GM12865 (cell line): Measurements from ENCODE around the gene TESK1.
"Not testable (repeated sequence)": the region's sequence is repeated elsewhere in the genome, so short reads cannot be mapped to it uniquely, and the experiment has no call there.

Experiments
- DNase-seq: peaks from one replicate; pipeline ENCODE4 v3.0.0; 2010; ENCODE audit warnings: low read depth
- H3K4me3 ChIP-seq: 2 replicates; pipeline ENCODE4 v1.5.1; 2011; ENCODE audit warnings: mild to moderate bottlenecking, low read depth, low read length, control low read depth
- TF ChIP-seq, protein P1 (sequence below): IDR thresholded peaks from 2 replicates; pipeline ENCODE4 v1.5.1; 2011; ENCODE audit warnings: low read length, control low read depth, low read depth, inconsistent platforms; ENCODE audit not compliant: insufficient read depth; ENCODE audit errors: missing control alignments

Gene TESK1

DNA sequence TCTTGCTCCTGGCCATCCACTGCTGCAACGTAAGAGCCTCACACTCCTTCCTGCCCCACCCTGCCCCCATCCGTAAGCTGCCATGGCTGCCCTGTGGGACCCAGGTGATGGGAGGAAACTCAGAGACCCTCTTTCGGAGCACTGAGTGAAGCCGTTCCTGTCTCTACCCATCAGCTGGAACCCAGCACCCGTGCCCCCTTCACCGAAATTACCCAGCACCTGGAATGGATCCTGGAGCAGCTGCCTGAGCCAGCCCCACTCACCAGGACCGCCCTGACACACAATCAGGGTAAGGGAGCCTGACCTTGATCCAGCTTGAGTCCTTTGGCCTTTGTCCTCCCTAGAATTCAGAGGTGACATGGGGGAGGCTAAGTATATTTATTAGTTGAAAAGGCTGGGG is 3.2 kb downstream of the TESK1 start:
- TF ChIP-seq, protein P1, sequence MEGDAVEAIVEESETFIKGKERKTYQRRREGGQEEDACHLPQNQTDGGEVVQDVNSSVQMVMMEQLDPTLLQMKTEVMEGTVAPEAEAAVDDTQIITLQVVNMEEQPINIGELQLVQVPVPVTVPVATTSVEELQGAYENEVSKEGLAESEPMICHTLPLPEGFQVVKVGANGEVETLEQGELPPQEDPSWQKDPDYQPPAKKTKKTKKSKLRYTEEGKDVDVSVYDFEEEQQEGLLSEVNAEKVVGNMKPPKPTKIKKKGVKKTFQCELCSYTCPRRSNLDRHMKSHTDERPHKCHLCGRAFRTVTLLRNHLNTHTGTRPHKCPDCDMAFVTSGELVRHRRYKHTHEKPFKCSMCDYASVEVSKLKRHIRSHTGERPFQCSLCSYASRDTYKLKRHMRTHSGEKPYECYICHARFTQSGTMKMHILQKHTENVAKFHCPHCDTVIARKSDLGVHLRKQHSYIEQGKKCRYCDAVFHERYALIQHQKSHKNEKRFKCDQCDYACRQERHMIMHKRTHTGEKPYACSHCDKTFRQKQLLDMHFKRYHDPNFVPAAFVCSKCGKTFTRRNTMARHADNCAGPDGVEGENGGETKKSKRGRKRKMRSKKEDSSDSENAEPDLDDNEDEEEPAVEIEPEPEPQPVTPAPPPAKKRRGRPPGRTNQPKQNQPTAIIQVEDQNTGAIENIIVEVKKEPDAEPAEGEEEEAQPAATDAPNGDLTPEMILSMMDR: no peak
- no peak for DNase-seq
- H3K4me3 ChIP-seq: no peak overlapping the region

DNA sequence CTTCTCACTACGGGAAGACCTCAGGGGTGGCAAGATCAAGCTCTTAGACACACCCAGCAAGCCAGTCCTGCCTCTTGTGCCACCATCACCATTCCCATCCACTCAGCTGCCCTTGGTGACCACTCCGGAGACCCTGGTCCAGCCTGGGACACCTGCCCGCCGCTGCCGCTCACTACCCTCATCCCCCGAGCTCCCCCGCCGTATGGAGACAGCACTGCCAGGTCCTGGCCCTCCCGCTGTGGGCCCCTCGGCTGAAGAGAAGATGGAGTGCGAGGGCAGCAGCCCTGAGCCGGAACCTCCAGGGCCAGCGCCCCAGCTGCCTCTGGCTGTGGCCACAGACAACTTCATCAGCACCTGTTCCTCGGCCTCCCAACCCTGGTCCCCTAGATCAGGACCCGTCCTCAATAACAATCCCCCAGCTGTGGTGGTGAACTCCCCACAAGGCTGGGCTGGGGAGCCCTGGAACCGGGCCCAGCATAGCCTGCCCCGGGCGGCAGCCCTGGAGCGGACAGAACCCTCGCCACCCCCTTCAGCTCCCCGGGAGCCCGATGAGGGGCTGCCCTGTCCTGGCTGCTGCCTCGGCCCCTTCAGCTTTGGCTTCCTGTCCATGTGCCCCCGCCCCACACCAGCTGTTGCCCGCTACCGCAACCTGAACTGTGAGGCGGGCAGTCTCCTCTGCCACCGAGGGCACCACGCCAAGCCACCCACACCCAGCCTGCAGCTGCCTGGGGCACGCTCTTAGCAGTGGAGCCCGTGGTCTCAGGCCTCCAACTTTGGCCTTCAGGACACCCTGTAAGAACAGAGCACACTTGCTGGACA is 4.1 kb downstream of the TESK1 start:
- no peak overlapping the region for H3K4me3 ChIP-seq
- DNase-seq: no peak
- TF ChIP-seq, protein P1: no peak

DNA sequence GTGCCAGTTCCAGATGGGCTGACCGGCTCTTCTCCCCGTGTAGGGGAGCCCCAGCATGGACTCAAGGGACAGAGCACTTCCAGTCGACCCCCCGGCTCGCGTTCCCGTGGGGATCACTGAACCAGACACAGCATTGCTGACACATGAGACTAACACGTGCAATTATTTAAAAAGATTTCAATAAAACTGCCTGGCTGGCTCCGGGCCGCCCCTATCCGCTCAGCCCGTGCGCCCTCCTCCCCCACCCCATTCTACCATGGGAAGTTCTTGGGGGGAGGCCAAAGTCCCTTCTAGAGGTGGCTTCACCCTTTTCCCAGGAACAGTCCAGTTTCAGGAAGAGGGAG is 4.7 kb downstream of the TESK1 start:
- H3K4me3 ChIP-seq: no peak overlapping the region
- DNase-seq: no peak
- TF ChIP-seq, protein P1: no peak

DNA sequence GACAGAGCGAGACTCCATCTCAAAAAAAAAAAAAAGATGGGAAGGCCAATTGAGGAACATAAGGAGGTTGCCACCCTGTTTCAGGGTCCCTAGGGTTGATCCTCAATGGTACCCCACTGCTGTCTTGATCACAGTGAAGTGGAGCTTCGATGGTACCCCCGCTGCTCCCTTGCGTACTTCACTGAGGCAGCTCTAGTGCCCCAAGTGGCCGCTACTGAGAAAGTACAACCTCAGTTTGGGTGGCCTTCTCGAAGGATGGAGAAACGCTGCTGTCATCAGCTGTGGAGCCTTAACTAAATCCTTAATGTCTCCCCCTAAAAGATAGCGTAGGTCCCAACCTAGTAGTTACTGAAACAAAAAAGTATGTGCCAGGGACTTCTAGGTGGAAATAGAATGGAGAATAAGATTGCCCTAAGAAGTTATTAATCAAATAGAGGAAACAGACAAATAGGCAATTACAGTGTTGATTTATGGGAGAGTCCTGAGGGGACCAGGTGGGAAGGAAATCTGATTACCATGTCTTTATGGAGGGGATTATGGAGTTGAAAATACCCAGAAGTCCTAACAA is 6.3 kb downstream of the TESK1 start:
- TF ChIP-seq, protein P1: peak; percentile 79
- peak; percentile 67 for DNase-seq
- H3K4me3 ChIP-seq: no peak overlapping the region

DNA sequence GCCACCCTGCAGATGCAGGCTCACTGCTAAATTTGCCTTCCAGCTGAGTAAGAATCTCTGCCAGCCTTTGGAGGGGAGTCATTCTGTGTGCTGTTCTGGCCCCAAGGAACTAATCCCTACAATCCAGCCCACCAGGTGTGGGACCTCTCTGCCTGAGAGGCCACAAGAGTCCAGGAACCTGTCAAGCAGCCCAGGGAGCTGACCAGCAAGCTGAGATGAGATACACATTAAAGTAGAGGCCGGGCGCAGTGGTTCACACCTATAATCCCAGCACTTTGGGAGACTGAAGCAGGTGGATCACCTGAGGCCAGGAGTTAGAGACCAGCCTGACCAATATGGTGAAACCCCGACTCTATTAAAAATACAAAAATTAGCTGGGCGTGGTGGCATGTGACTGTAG is 7.0 kb downstream of the TESK1 start:
- H3K4me3 ChIP-seq, DNase-seq: not testable (repeated sequence)

DNA sequence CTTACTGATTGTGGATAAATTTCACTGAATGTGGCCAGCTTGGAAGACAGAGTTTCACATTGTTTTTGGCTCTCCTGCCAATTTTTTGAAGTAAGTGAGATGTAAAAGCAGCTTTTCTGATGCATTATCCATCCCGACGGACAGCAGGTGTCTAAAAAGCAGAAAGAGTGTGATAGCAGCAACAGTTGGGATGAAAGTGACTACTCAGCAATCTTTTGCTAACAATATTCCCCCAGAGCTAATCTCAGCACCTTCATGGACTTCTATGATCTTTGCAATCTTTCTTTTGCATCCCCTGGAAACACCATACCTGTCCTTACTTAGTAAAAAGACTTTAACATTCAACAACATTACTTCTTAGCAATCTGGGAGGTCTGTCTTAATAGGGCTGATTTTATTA is 7.8 kb downstream of the TESK1 start:
- no peak for DNase-seq
- TF ChIP-seq, protein P1: no peak
- no peak overlapping the region for H3K4me3 ChIP-seq

DNA sequence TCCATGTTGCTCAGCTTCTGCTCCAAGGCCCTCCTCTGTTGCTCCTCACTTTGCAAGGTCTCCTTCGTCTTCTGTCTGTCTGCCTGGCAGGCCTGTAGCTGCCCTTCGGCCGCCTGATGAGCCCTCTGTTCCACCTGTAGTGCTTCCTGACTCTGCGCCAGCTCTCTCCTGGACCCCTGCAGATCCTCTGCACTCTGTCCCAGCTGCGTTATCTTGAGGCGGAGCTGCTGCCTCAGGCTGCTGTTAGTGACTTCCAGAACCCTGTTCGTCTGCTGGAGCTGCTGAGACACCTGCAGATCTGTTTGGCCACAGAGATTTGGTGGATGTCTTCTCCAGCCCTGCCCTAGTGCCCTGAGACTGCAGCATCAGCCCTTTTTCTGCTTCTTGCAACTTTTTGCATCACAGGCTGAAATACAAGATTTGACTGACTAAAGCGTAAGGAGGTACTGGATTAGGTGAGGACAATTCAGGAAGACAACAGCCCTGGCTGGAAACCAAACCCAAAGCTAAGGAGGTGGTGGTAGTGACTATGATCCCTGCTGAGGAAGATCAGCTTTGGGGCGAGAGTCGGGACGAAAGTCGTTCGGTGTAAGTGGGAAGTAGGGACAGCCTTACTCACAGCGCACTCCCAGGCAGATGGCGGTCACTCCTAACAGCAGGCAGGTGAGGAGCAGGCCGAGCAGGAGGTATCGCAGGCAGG is 11.1 kb downstream of the TESK1 start:
- TF ChIP-seq, protein P1: no peak
- no peak for DNase-seq
- H3K4me3 ChIP-seq: no peak overlapping the region
